Pancreas (tissue), 10 donors: ENCODE data around the gene CHN1. TPM values are rescaled to one million over a fixed set of nuclear protein-coding genes. Genes with fewer than 3 reads are reported as not detected.

ENCODE experiments used
- ATAC-seq, 4 donors: fragments of 200-7000 bp; cut with Tn5 transposase; one replicate each; pipeline versions ENCODE4 v1.8.0 to v1.9.1; 2020; ENCODE audit warnings: mild to moderate bottlenecking in 4 of 4, moderate library complexity in 4 of 4
- DNase-seq, 6 donors: peaks; one replicate each; pipeline ENCODE4 v3.0.0-alpha.2; 2020
- FAIRE-seq: peaks from 2 replicates; lab custom pipeline; 2012; peaks lifted over from hg19 to GRCh38; lab: Jason Lieb, UNC
- H3K27ac ChIP-seq, 4 donors: fragments of 200-600 bp; sonication (generic); 1 replicate in 3 of 4; 2 replicates in 1 of 4; pipeline versions ENCODE4 v1.5.0 to v1.8.0; 2020
- H3K27me3 ChIP-seq, 4 donors: fragments of 200-600 bp; one replicate each; pipeline ENCODE4 v1.8.0; 2021
- H3K36me3 ChIP-seq, 3 donors: fragments of 200-600 bp; sonication (generic) in 1 of 3; one replicate each; pipeline versions ENCODE4 v1.5.0 to v1.8.0; 2020 to 2021
- H3K4me1 ChIP-seq, 3 donors: fragments of 200-600 bp; one replicate each; pipeline ENCODE4 v1.8.0; 2021
- H3K4me3 ChIP-seq, 4 donors: fragments of 200-600 bp; sonication (generic) in 2 of 4; one replicate each; pipeline versions ENCODE4 v1.5.0 to v1.8.0; 2020 to 2021
- H3K9me3 ChIP-seq, 4 donors: fragments of 200-600 bp; one replicate each; pipeline ENCODE4 v1.8.0; 2021
- WGBS, 2 donors: extraction: QIAGEN DNeasy Blood & Tissue Kit; methylation state at CpG; one replicate each; pipeline ENCODE4 v1.1.7; 2013; 5-methylcytosine and 5-hydroxymethylcytosine counted together
- intact Hi-C, 3 donors: fragments of 100-400 bp; cut with DNase I; formaldehyde crosslinking; loops; one replicate each; pipeline versions ENCODE4 v1.11.1 to v1.14.2; 2022
- polyA plus RNA-seq, 2 donors: library from polyadenylated mRNA; stranded (reverse); fragments of 200-250 nt; gene quantifications; one replicate each; pipeline ENCODE4 v1.2.3, GENCODE V29; 2013
- total RNA-seq, 6 donors: library from RNA; stranded (reverse); fragmentation: NEBNext Ultra II Directional in 4 of 6; extraction: Animal tissue kit (Norgen Biotek cat#: 25700) in 4 of 6; gene quantifications; one replicate each; pipeline versions ENCODE4 v1.2.1 to v1.2.4, GENCODE V29; 2021 to 2023
- TF ChIP-seq, protein P1 (sequence below), 4 donors: fragments of 200-600 bp; sonication (generic) in 3 of 4; IDR thresholded peaks; one replicate each; pipeline versions ENCODE4 v1.5.0 to v1.8.0; 2021; ENCODE audit warnings: antibody characterized with exemption in 4 of 4
- donor health status: healthy with polysubstance abuse.
- donor health status: DM: no; HTN: no; CAD: no; lungs with moderate emphysema.
- donor health status: DM: no; HTN: no; CAD: no.
- donor health status: control.
- donor health status: control.
- donor health status: Bipolar disorder and iron deficiency.
- donor health status: DM: yes; HTN: yes; CAD: no.
- donor health status: DM: no; HTN: no; CAD: no.
- donor health status: DM: no; HTN: no; CAD: no.
- donor health status: DM: yes; HTN: yes; CAD: no.

CHN1 gene
- total and polyA plus RNA-seq, 8 donors = 1.3 to 15.4 (median 3.7) TPM

DNA sequence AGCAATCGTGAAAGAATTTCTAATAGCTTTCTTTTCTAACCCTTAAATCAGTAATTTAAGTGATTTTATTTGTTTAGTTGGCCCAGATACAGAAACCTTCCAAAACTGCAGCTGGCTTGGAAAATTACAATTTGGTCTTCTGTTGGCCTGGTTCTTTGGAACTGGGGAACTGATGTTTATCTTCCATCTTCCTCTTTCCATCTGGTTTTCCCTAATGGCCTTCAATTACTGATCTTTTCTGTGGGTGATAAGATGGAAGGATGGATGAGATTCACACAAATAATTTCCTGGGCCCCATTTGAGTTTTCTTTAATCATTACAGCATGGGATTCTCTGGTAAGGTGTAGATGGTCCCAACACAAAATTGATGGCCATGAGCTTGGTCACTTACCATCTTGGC lies 134.4 kb downstream of the CHN1 start:
- Histone ChIP-seq H3K4me3 (no peak overlapping the region), H3K27me3 (no peaks in the 10 kb centered on the region), H3K9me3 (no peaks in the 10 kb centered on the region), H3K36me3 (no peaks in the 10 kb centered on the region), H3K4me1 (no peaks in the 10 kb centered on the region), H3K27ac (no peak overlapping the region)
- FAIRE-seq = no peak
- intact Hi-C loops = no loop called here
- no peak for DNase-seq
- no peak for ATAC-seq
- TF ChIP-seq, protein P1, sequence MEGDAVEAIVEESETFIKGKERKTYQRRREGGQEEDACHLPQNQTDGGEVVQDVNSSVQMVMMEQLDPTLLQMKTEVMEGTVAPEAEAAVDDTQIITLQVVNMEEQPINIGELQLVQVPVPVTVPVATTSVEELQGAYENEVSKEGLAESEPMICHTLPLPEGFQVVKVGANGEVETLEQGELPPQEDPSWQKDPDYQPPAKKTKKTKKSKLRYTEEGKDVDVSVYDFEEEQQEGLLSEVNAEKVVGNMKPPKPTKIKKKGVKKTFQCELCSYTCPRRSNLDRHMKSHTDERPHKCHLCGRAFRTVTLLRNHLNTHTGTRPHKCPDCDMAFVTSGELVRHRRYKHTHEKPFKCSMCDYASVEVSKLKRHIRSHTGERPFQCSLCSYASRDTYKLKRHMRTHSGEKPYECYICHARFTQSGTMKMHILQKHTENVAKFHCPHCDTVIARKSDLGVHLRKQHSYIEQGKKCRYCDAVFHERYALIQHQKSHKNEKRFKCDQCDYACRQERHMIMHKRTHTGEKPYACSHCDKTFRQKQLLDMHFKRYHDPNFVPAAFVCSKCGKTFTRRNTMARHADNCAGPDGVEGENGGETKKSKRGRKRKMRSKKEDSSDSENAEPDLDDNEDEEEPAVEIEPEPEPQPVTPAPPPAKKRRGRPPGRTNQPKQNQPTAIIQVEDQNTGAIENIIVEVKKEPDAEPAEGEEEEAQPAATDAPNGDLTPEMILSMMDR (IDR thresholded peaks at IDR 0.05) = no peak
- WGBS, 2 donors = 55 to 61% methylated on average over 1 of the region's 1 CpG

DNA sequence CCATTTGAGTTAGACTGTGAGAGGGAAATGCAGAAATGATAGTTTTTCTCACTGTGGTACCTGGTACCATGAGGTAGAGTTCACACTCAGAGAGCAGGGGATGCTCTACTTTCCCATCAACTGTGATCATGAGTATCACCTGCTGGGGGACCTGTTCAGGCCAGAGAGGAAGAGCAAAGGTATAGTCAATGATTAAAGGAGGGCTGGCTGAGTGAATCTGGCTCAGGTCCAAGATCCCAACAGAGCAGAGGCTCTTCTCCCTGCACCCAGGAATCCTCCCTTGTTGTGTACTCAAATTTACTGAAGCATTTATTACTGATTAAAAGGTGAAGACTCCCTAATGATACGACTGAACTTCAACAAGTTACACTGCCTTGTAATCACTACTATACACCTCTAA lies 136.3 kb downstream of the CHN1 start:
- H3K9me3 ChIP-seq = no peaks in the 10 kb centered on the region
- H3K4me3 ChIP-seq = no peak overlapping the region
- DNase-seq (no peak), FAIRE-seq (no peak), ATAC-seq (no peak)
- H3K27ac ChIP-seq = no peak overlapping the region
- intact Hi-C loops = no loop called here
- WGBS, 2 donors = 40 to 47% methylated on average over 1 of the region's 1 CpG
- TF ChIP-seq, protein P1 (IDR thresholded peaks at IDR 0.05) = no peak
- H3K36me3 ChIP-seq = no peaks in the 10 kb centered on the region
- H3K27me3 ChIP-seq = no peaks in the 10 kb centered on the region
- no peaks in the 10 kb centered on the region for H3K4me1 ChIP-seq

DNA sequence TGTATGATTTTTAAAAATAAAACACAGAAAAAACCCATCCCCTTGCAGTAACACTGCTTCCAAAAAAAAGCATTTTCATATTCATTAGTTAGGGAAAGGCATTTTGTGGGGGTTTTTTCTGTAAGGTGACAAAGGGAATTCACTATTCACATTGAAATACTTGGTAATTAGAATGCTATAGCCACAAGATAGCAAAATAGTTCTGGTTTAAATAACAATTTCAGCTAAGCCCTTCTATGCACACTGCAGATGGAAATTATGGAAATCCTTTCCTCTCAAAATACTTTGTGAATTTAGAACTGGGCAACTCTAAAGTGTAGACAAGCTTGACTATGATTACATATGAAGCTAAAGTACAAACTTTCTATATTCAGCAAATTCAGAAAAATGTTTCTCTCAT lies 138.8 kb downstream of the CHN1 start:
- Histone ChIP-seq H3K4me1 (no peaks in the 10 kb centered on the region), H3K27me3 (no peaks in the 10 kb centered on the region), H3K36me3 (no peaks in the 10 kb centered on the region), H3K9me3 (no peaks in the 10 kb centered on the region), H3K27ac (no peak overlapping the region), H3K4me3 (no peak overlapping the region)
- intact Hi-C loops = no loop called here
- TF ChIP-seq, protein P1 (IDR thresholded peaks at IDR 0.05) = no peak
- ATAC-seq = no peak
- no peak for DNase-seq
- no peak for FAIRE-seq

DNA sequence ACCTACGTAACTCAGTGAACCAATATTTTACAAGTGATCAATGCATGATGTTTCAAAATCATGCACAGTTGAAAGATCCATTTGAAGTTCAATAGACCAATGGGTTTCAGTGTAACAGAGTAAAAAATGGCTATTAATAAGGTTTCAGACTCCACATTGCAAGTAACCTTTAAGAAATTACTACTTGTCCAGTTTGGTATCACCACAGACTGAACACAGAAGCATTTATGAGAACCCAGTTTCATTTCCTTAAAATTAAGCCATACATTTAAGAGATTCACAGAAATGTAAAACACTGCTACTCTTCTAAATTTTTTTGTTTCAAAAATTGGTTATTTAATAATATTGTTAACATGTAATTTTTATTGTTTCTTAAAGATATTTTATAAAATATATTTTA lies 142.0 kb downstream of the CHN1 start:
- Histone ChIP-seq H3K4me1 (no peaks in the 10 kb centered on the region), H3K36me3 (no peaks in the 10 kb centered on the region), H3K27me3 (no peaks in the 10 kb centered on the region), H3K27ac (no peak overlapping the region), H3K4me3 (no peak overlapping the region), H3K9me3 (no peaks in the 10 kb centered on the region)
- no peak for ATAC-seq
- 95 to 98% methylated on average over 1 of the region's 1 CpG for WGBS, 2 donors
- DNase-seq = no peak
- intact Hi-C loops = no loop called here
- TF ChIP-seq, protein P1 (IDR thresholded peaks at IDR 0.05) = no peak
- FAIRE-seq = no peak

DNA sequence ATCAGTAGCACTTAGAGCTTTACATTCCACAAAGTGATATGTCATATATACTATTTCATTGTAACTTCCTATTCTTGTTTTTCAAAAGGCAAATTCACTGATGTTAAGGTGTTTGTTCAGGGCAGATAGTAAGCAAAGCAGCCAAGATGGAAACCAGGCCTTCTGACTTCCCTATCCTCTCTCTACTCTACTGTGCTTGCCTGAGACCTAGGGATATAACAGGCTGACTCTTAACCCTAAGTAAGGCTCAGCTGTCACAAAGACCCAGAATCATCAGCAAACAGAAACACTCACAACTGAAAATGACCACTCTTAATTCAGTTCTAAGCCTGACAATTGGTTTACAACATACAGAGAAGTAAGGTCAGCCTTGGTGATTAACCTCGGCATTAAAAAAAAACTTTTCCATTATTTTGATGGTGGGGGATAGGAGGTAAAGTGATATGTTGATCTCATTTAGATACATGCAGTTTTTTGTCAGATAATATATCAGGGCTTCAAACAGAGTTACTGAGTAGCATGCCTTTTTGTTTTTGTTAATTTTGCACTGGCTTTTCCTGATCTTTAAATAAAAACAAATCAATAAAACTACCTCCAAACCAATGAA lies 145.5 kb downstream of the CHN1 start:
- intact Hi-C loops = no loop called here
- 81 to 95% methylated on average over 1 of the region's 1 CpG for WGBS, 2 donors
- no peak for FAIRE-seq

More for the DNA sequence above, 145.5 kb downstream of the CHN1 start:
- no peak for DNase-seq
- TF ChIP-seq, protein P1 (IDR thresholded peaks at IDR 0.05) = no peak
- ATAC-seq = no peak
- H3K4me1 ChIP-seq = no peaks in the 10 kb centered on the region
- no peaks in the 10 kb centered on the region for H3K9me3 ChIP-seq
- H3K27ac ChIP-seq = no peak overlapping the region
- H3K4me3 ChIP-seq = no peak overlapping the region
- no peaks in the 10 kb centered on the region for H3K36me3 ChIP-seq
- no peaks in the 10 kb centered on the region for H3K27me3 ChIP-seq
